HG03520 (cell line): ENCODE results near the gene NAPG.
"Not testable (repeated sequence)": the region's sequence is repeated elsewhere in the genome, so short reads cannot be mapped to it uniquely, and the experiment has no call there.

Experiments
- ATAC-seq: cut with Tn5 transposase; IDR thresholded peaks from one replicate; pipeline ENCODE4 v1.9.1; 2021; ENCODE audit warnings: mild to moderate bottlenecking, moderate library complexity; ENCODE audit not compliant: unreplicated experiment

The NAPG gene

DNA sequence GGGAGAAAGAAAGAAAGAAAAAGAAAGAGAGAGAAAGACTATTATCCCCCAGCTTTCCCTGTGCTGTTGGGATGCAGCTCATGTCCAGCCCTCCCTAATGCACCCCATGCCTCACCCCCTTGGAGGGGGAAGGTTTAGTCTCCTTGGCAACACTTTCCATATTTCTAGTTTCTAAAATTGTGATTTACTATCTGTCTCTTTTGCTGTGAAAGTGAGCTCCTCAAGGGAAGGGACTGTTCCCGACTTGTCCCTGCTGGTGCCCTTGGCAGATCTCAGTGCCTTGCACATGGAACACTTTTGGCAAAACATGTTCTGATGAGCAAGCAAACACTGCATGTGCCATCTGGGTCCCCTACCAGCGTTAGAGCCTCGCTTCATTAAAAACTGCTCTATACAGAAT is 11.7 kb upstream of the NAPG start:
- no peak for ATAC-seq

DNA sequence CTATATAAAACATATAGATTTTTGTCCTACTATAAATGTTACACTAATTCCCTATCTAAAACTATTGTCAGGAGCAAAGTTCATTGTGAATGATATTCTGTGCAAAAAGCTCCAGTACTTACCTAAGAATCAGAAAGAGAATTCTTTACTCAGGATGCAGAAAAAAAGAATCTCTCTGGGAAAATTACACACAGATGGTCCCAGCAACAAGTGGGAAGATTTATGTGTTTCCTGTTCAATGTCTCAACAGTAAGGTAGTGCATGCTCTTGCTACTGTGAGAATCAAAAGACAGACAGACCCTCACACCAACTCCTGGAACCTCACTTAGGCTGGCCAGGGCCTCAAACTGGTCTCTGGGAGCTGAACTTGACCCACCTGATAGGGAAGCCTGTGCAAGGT is 11.2 kb upstream of the NAPG start:
- ATAC-seq = no peak

DNA sequence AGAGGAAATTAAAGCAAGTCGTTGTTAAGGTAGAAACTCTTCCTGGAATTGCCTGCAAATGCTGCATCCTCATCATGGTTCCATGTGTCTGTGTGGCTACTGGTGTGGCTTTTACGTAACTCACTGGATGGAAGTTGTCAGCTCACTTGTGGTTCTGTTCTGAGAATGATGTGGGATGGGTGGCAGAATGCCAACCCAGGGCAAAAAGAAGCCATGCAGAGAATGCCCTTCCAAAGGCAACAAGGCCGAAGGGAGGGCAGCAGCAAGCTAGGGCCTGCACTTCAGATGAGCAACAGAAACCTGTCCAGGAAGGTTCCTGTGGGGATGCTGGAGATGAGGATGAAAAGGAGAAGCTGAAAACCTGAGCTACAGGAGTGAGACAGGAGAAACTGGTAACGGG is 10.4 kb upstream of the NAPG start:
- no peak for ATAC-seq

DNA sequence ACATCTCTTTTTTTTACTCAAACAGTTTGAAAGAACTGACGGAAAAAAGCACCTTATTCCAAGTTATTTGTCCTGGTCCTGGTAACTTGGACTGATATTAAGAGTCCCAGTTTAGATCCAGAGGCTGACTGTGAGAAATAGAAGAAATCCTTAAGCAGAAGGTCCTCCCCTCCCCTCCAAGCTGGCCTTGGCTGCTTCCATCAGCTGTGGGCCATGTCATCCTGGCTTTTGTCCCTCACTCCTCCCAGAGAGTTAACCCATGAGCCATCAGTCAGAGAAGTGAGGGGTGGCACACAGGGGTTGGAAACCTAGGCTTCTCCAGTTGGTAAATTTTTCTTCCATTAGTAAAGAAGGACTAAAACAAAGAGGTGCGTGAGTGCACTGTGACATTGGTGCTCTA is 9.7 kb upstream of the NAPG start:
- no peak for ATAC-seq

DNA sequence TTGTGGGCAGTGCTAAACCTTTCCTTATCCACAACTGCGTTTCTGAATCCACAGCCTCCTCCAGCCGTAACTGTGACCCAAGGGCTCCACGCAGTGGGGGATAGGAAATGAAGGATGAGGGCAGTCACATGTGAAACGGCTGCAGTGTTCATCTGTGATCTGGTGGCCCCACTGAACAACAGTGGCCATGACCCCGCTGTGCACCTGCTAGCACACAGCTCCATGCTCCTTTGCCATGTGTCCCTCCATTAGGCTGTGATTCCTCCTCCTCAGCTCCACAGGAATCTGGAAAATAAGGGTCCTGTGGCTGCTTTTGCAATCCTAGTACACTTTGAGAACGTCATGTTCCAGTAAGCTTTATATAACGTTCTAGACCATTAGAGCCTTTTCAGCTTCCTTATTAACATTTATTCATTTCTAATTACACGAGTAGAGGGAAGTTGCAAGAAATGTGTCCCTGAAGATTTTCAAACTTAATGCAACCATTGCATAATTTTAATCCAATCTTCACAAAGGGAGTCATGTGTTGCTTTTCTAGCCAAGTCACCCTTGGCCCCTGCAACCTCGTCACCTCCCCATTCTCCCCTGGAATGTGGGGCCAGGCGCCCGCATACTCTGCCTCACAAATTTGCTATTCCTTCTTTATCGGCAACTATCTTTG is 7.1 kb upstream of the NAPG start:
- ATAC-seq = no peak

DNA sequence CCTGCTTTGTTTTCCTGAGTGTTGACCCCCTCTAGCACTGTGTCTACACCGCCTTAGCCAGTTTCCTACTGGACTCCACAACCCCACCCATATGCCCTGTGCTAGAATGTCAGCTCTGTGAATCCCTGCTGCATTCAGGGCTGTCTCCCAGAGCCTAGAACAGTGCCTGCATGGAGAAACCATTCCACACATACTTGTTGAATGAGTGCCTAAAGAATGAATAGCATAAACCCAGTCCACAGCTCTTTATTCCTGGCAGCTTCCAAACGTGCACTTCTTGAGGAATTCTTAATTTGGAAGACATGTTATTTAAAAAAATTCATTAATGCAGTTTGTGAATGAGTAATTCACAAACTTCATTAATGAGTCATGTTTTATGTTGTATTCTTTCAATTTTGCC is 6.5 kb upstream of the NAPG start:
- no peak for ATAC-seq

GRCh38 chr18:10519999-10520935 is 5.6 kb upstream of the NAPG start:
- ATAC-seq = peak; percentile 78

GRCh38 chr18:10521566-10521965 is 4.3 kb upstream of the NAPG start:
- ATAC-seq = no peak

DNA sequence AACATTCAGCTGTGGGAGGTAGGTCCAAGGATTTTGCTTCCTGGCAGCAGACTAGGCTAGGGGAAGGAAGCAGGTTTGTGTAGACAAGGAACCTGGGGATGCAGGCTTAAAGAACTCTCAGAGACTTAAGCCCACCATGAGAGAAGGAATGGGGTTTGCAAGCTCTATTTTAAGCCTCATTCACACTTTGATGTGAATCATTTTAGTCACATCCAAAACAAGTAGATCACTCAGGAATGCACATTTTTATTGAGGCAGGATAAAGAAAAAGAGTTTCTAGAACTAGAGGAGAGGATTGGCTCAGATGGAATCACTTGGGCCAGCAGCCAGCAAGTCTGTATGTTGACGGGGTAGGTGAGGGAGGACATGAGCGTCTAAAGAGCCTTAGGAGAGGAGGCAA is 3.3 kb upstream of the NAPG start:
- no peak for ATAC-seq

GRCh38 chr18:10523544-10523943 is 2.3 kb upstream of the NAPG start:
- ATAC-seq = no peak

DNA sequence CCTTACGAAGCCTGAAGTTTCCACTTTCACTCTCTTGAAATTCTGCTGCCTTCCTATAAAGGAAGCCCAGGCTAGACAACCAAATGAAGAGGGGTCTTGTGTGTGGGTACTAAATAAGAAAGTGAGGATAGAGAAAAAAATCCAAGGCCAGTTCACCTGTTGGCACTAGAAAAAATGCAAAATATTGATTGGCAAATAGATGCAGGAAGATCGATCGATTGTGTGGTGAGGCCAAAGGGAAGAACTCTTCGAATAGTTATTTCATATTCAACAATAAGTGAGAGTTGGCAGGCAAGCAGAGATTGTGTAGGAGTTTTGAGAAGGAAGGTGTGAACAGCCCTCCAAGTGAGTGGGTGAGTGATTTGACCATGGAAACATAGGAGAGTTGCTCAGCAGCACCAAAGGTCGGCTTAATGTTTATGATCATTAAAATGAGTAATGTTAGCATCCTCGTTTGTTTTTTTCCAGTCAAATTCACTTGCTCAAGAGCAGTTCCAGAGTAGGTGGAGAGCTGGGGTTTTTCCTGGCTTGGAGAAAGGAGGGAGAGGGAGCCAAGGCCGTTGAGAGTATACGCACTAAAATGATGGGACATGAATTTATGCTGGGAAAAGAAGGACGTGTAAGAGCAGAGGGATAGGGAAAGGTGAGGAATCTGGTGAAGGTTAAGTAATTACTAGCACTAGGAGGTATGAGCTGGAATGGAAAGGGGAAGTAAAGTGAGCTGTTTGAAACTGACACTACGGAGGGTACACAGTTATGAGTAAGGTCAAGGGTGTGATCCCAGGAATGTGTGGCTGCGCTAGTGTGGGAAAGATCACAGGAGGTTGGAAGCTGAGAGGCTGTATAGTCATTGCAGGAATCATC is 1.1 kb upstream of the NAPG start:
- no peak for ATAC-seq

DNA sequence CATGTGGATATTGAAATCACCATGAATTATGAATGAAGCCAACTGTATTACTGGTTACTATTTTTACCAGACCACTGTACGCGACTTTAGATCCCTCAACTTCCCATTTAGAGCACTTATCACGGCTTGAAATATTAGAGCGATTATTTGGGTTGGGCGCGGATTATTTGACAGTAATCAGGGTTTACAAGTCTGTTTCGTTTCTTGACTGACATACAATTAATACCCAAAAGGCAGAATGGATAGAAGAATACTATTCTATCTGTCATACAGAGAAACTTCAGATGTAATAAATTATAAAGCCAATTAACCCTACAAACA is 496 bp upstream of the NAPG start:
- no peak for ATAC-seq

GRCh38 chr18:10526561-10526949 is 728 bp downstream of the NAPG start:
- ATAC-seq = peak; percentile 11

DNA sequence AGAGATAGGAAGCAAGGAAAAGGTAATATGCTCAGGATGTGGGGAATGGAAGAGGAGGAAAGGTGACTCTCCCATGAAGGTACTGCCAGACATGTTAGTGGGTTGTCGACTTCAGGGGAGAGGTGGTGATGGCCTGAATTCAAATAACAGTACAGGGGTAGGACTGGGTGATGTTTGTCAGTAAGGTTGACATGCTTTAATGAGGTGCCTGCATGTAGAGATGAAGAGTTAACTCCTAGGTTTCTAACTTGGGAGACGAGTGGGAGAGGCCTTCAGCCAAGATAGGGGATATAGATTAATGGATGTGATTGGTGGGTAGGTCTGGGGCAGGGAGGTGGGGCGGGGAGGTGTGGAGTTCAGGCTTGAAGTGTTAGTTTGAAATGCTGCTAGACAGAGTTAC is 2.6 kb downstream of the NAPG start:
- no peak for ATAC-seq

- no peak for ATAC-seq
These were observed 4.2 kb downstream of the NAPG start for GRCh38 chr18:10530002-10530401.

- ATAC-seq = no peak
These were observed 5.0 kb downstream of the NAPG start for GRCh38 chr18:10530852-10531251.

GRCh38 chr18:10533111-10533510 is 7.3 kb downstream of the NAPG start:
- no peak for ATAC-seq

GRCh38 chr18:10536280-10536679 is 10.5 kb downstream of the NAPG start:
- ATAC-seq = no peak

- no peak for ATAC-seq
These were observed 11.9 kb downstream of the NAPG start for GRCh38 chr18:10537765-10538164.

GRCh38 chr18:10539124-10539523 is 13.3 kb downstream of the NAPG start:
- ATAC-seq = not testable (repeated sequence)

GRCh38 chr18:10543277-10543676 is 17.4 kb downstream of the NAPG start:
- no peak for ATAC-seq
